Endothelial cell of umbilical vein (primary cell): ENCODE results near the gene GNA12. TPM values are rescaled to one million over a fixed set of nuclear protein-coding genes. Genes with fewer than 3 reads are reported as not detected.

Experiments
- BruUV-seq: library from RNA; stranded (reverse); fragments of 400-500 nt; replicated peaks from 2 replicates; lab custom pipeline; 2021; lab: Mats Ljungman, UMichigan
- CTCF ChIA-PET: fragments of 300-600, 350-600 bp; sonication (Branson Sonifier 250); formaldehyde crosslinking; loops from one replicate; lab custom pipeline; 2021; ENCODE audit warnings: antibody characterized with exemption, inconsistent platforms; lab: Charles Lee
- POLR2A ChIA-PET: fragments of 300-600, 350-600 bp; sonication (Branson Sonifier 250); formaldehyde crosslinking; loops from one replicate; lab custom pipeline; 2021; ENCODE audit warnings: antibody characterized with exemption, inconsistent platforms; lab: Charles Lee
- DNase-seq: peaks from one replicate; pipeline ENCODE4 v3.0.0-alpha.2; 2011; ENCODE audit warnings: low read depth, low spot score
- FAIRE-seq: peaks from 2 replicates; lab custom pipeline; 2011; peaks lifted over from hg19 to GRCh38; lab: Jason Lieb, UNC
- H2AFZ ChIP-seq: 2 replicates; pipeline ENCODE4 v1.6.0; 2012; ENCODE audit warnings: low read depth, low read length, control low read depth, inconsistent platforms
- H3K27ac ChIP-seq: 2 replicates; pipeline ENCODE4 v1.5.1; 2011; ENCODE audit warnings: low read depth, mild to moderate bottlenecking, control low read depth, low read length, moderate library complexity; ENCODE audit not compliant: insufficient read depth
- H3K27me3 ChIP-seq, 2 experiments: 2 replicates each; pipeline versions ENCODE4 v1.6.0 to v1.6.1; 2011; ENCODE audit warnings: low read length in 2 of 2, mixed read lengths in 1 of 2; ENCODE audit not compliant: control insufficient read depth in 2 of 2, insufficient read depth in 2 of 2
- H3K36me3 ChIP-seq, 2 experiments: 2 replicates in 1 of 2; 3 replicates in 1 of 2; pipeline ENCODE4 v1.5.1; 2011; ENCODE audit warnings: low read length in 2 of 2, mild to moderate bottlenecking in 1 of 2, moderate library complexity in 1 of 2; ENCODE audit not compliant: control insufficient read depth in 2 of 2, insufficient read depth in 2 of 2; ENCODE audit errors: extremely low read depth in 1 of 2
- H3K4me1 ChIP-seq: 3 replicates; pipeline ENCODE4 v1.5.1; 2011; ENCODE audit warnings: mild to moderate bottlenecking, low read length; ENCODE audit not compliant: control insufficient read depth, insufficient read depth; ENCODE audit errors: extremely low read depth
- H3K4me2 ChIP-seq: 2 replicates; pipeline ENCODE4 v1.6.1; 2011; ENCODE audit warnings: low read length, control low read depth, mixed read lengths; ENCODE audit not compliant: insufficient read depth
- H3K4me3 ChIP-seq, 3 experiments: fragments of 200-600 bp in 1 of 3; sonication (generic), shearing (Covaris generic) in 1 of 3; replicated peaks in 1 of 3; 2 replicates each; pipeline ENCODE4 v1.5.1; 2011 to 2016; ENCODE audit warnings: control low read depth in 3 of 3, low read length in 3 of 3, mild to moderate bottlenecking in 2 of 3, inconsistent platforms in 1 of 3, low read depth in 1 of 3, moderate library complexity in 1 of 3; ENCODE audit not compliant: insufficient read depth in 1 of 3
- H3K79me2 ChIP-seq: 2 replicates; pipeline ENCODE4 v1.6.0; 2012; ENCODE audit warnings: low read length, inconsistent platforms; ENCODE audit not compliant: control insufficient read depth, insufficient read depth
- H3K9ac ChIP-seq: replicated peaks from 2 replicates; pipeline ENCODE3; 2011; ENCODE audit warnings: low read length, control low read depth; ENCODE audit not compliant: insufficient read depth; ENCODE audit errors: extremely low read depth
- H3K9me1 ChIP-seq: replicated peaks from 3 replicates; pipeline ENCODE4 v1.6.0; 2011; ENCODE audit warnings: mild to moderate bottlenecking, low read length; ENCODE audit not compliant: control insufficient read depth, insufficient read depth; ENCODE audit errors: extremely low read depth
- H3K9me3 ChIP-seq: replicated peaks from 2 replicates; pipeline ENCODE4 v1.5.1; 2012; ENCODE audit warnings: low read length, inconsistent platforms; ENCODE audit not compliant: control insufficient read depth, insufficient read depth
- H4K20me1 ChIP-seq: replicated peaks from 2 replicates; pipeline ENCODE3; 2011; ENCODE audit warnings: mild to moderate bottlenecking, low read length; ENCODE audit not compliant: control insufficient read depth, insufficient read depth; ENCODE audit errors: extremely low read depth
- EZH2 ChIP-seq: IDR thresholded peaks from 2 replicates; pipeline ENCODE4 v1.6.1; 2012; ENCODE audit warnings: borderline replicate concordance, low read depth, mild to moderate bottlenecking, moderate library complexity, low read length, inconsistent platforms; ENCODE audit not compliant: severe bottlenecking
- FOS ChIP-seq: IDR thresholded peaks from 2 replicates; pipeline ENCODE4 v1.6.1; 2011; ENCODE audit warnings: mild to moderate bottlenecking, low read length, moderate library complexity, borderline replicate concordance; ENCODE audit not compliant: insufficient read depth
- GATA2 ChIP-seq: IDR thresholded peaks from 2 replicates; pipeline ENCODE4 v1.7.0; 2011; ENCODE audit warnings: low read depth, mild to moderate bottlenecking, moderate library complexity, mixed read lengths, low read length; ENCODE audit not compliant: insufficient read length, insufficient read depth
- JUN ChIP-seq: IDR thresholded peaks from 2 replicates; pipeline ENCODE4 v1.6.1; 2011; ENCODE audit warnings: borderline replicate concordance, low read depth; ENCODE audit not compliant: insufficient read length, insufficient read depth
- MYC ChIP-seq: IDR thresholded peaks from one replicate; pipeline ENCODE4 v1.6.1; 2011; ENCODE audit warnings: mild to moderate bottlenecking, low read depth, low read length
- POLR2A ChIP-seq: IDR thresholded peaks from 2 replicates; pipeline ENCODE4 v1.6.1; 2012; ENCODE audit warnings: low read depth, mild to moderate bottlenecking, control low read depth, low read length
- POLR2AphosphoS5 ChIP-seq: IDR thresholded peaks from 2 replicates; pipeline ENCODE4 v1.6.1; 2012; ENCODE audit warnings: low read depth, mild to moderate bottlenecking, control low read depth, low read length, moderate library complexity; ENCODE audit not compliant: insufficient read depth
- dilution Hi-C: fragments of 300-500 bp; cut with MboI; formaldehyde crosslinking; loops from one replicate; pipeline ENCODE4 v1.15.0; 2019; ENCODE audit warnings: low sequenced_read_pairs; ENCODE audit not compliant: extremely low pct_ligation_motif_present
- intact Hi-C: fragments of 100-400 bp; cut with micrococcal nuclease; formaldehyde crosslinking; loops from one replicate; pipeline ENCODE4 v1.10.0; 2022
- polyA plus RNA-seq, 4 experiments: library from polyadenylated mRNA; depleted of rRNA in 3 of 4; stranded (reverse) in 3 of 4; unstranded in 1 of 4; fragments of >200 nt; gene quantifications; 2 replicates each; pipeline versions ENCODE4 v1.2.1 to v1.2.3, GENCODE V29; 2011 to 2012; ENCODE audit warnings: missing spikeins in 1 of 4
- total RNA-seq: library from RNA; stranded (reverse); gene quantifications from 2 replicates; pipeline ENCODE4 v1.2.3, GENCODE V29; 2021
- TF ChIP-seq, protein P1 (sequence below), 2 donors: IDR thresholded peaks; 1 replicate in 1 of 2; 2 replicates in 1 of 2; pipeline ENCODE4 v1.5.1; 2011; ENCODE audit warnings: low read length in 2 of 2, mild to moderate bottlenecking in 2 of 2, moderate library complexity in 2 of 2, control low read depth in 1 of 2, inconsistent platforms in 1 of 2, low read depth in 1 of 2; ENCODE audit not compliant: insufficient read depth in 1 of 2; ENCODE audit errors: extremely low read depth in 1 of 2
- TF ChIP-seq, protein P2 (sequence below): IDR thresholded peaks from 2 replicates; pipeline ENCODE4 v1.6.1; 2011; ENCODE audit not compliant: insufficient read depth, insufficient read length

GNA12 gene
- total and polyA plus RNA-seq, 2 donors (not counting 3 experiments of a cell fraction or from before 2014, with no cell fraction given), result 63.0 to 75.1 TPM

DNA sequence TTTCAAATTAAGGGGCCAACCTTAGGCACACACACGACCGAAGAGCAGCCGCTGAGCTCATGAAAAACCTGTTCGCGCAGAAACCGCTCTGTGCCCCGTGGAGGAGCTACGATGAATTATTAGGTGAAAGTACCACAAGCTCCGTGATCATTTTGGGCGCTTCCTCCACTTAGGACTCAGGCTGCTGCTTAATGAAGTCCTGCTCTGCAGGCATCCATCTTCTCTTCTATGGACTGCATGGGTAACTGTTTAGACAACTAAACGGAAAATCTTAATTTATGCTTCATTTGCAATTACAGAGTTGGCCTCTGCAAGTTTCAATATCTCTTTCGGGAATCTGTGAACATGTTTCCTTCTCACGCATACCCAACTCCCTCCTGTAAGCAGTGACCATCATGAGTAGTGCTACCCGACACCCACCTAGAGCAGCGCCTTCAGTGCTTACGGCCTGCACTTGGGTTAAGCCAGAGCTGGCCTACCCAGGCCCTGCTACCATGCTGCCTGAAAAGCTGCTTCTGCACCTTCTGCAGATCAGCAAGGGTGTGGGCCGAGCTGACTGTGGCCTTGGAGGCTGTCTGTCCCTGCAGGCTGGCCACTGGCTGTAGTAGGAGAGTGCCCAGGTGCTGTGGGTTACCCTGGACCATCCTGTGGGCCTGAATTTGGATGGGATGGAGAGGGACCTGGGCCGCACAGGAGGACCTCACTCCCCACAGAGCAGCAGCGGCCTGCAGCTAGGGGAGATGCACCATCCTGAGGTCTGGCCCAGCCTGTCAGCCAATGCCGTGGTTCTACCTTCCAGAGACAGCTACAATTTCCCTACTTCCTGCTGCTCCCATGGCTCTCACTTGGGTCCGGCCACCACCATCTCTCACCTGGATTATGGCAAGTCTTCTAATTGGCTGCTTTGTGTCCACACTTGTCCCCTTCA is 36.0 kb downstream of the GNA12 start:
- H3K9me3 ChIP-seq, result no peaks in the 10 kb centered on the region
- no peaks in the 10 kb centered on the region for H3K9me1 ChIP-seq
- H3K4me2 ChIP-seq, result no peak overlapping the region
- H3K36me3 ChIP-seq, result no peaks in the 10 kb centered on the region
- ChIA-PET CTCF (no interaction called here), POLR2A (interaction anchor here (1.0 kb wide), 1 partner anchor 12 kb away, joined by 4 read pairs; no protein-coding TSS in a partner anchor)
- H3K27me3 ChIP-seq, result no peaks in the 10 kb centered on the region
- H3K79me2 ChIP-seq, result peaks cover 41% of the 10 kb centered on the region
- TF ChIP-seq EZH2 (no peak), POLR2A (no peak), FOS (no peak), JUN (no peak), MYC (no peak), GATA2 (no peak), POLR2AphosphoS5 (no peak)
- TF ChIP-seq, protein P1, sequence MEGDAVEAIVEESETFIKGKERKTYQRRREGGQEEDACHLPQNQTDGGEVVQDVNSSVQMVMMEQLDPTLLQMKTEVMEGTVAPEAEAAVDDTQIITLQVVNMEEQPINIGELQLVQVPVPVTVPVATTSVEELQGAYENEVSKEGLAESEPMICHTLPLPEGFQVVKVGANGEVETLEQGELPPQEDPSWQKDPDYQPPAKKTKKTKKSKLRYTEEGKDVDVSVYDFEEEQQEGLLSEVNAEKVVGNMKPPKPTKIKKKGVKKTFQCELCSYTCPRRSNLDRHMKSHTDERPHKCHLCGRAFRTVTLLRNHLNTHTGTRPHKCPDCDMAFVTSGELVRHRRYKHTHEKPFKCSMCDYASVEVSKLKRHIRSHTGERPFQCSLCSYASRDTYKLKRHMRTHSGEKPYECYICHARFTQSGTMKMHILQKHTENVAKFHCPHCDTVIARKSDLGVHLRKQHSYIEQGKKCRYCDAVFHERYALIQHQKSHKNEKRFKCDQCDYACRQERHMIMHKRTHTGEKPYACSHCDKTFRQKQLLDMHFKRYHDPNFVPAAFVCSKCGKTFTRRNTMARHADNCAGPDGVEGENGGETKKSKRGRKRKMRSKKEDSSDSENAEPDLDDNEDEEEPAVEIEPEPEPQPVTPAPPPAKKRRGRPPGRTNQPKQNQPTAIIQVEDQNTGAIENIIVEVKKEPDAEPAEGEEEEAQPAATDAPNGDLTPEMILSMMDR (IDR thresholded peaks at IDR 0.05; ENCODE audit: extremely low read depth in 1 of 2, insufficient read depth in 1 of 2, low read depth in 1 of 2, low read length in 2 of 2), result no peak
- TF ChIP-seq, protein P2, sequence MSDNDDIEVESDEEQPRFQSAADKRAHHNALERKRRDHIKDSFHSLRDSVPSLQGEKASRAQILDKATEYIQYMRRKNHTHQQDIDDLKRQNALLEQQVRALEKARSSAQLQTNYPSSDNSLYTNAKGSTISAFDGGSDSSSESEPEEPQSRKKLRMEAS, result no peak
- no peak overlapping the region for H2AFZ ChIP-seq
- dilution Hi-C loops, result no loop called here
- no peak overlapping the region for H3K9ac ChIP-seq
- DNase-seq (no peak), FAIRE-seq (peak; percentile 18)
- intact Hi-C loops, result no loop called here
- no peak overlapping the region for H3K27ac ChIP-seq
- no peak overlapping the region for H3K4me3 ChIP-seq
- no TSS peak for BruUV-seq
- peaks cover 2% of the 10 kb centered on the region for H4K20me1 ChIP-seq
- H3K4me1 ChIP-seq, result peaks cover 3% of the 10 kb centered on the region
